ENCODE data around the gene TMEM26. TPM values are rescaled to one million over a fixed set of nuclear protein-coding genes. Genes with fewer than 3 reads are reported as not detected.

Gene TMEM26
- polyA plus RNA-seq, 4 donors, result 5.9 to 9.6 (median 7.3) TPM

Other genes starting within 250 kb of the TMEM26 start
- gene CABCOCO1, start 209.5 kb upstream of the TMEM26 start, polyA plus RNA-seq (ENCODE audit: insufficient read length in 4 of 4), result 1 to 10 TPM; 1.9 to 3.3 (median 3.0) TPM

Measured in left renal cortex interstitium (tissue), 4 donors.